Neuronal stem cell (in vitro differentiated cells): ENCODE data around the gene SH3BP4.
A peak's percentile ranks its signal among the peaks of the same experiment; 100 is the strongest.

Source experiments
- DNase-seq: peaks from one replicate; pipeline ENCODE4 v3.0.0-alpha.2; 2013; ENCODE audit warnings: low spot score
- H2AFZ ChIP-seq: one replicate; pipeline ENCODE4 v1.6.1; 2013; ENCODE audit warnings: mild to moderate bottlenecking, low read length, inconsistent platforms
- H2AK5ac ChIP-seq: 2 replicates; pipeline ENCODE4 v1.6.1; 2013; ENCODE audit warnings: low read depth, mild to moderate bottlenecking, inconsistent platforms, low read length, moderate library complexity, mixed read lengths
- H2BK120ac ChIP-seq: 2 replicates; pipeline ENCODE4 v1.6.1; 2013; ENCODE audit warnings: low read depth, mild to moderate bottlenecking, inconsistent platforms, low read length, moderate library complexity, mixed read lengths
- H2BK12ac ChIP-seq: one replicate; pipeline ENCODE4 v1.6.1; 2013; ENCODE audit warnings: low read length, inconsistent platforms
- H2BK15ac ChIP-seq: 2 replicates; pipeline ENCODE4 v1.6.1; 2013; ENCODE audit warnings: mild to moderate bottlenecking, low read length, inconsistent platforms, mixed read lengths
- H2BK5ac ChIP-seq: one replicate; pipeline ENCODE4 v1.6.1; 2013; ENCODE audit warnings: inconsistent platforms, mild to moderate bottlenecking, low read length, moderate library complexity
- H3K14ac ChIP-seq: one replicate; pipeline ENCODE4 v1.6.1; 2013; ENCODE audit warnings: low read length, inconsistent platforms
- H3K18ac ChIP-seq: 2 replicates; pipeline ENCODE4 v1.6.1; 2013; ENCODE audit warnings: low read length, inconsistent platforms
- H3K23ac ChIP-seq: 2 replicates; pipeline ENCODE4 v1.6.1; 2013; ENCODE audit warnings: low read depth, mild to moderate bottlenecking, mixed read lengths, low read length, inconsistent platforms; ENCODE audit not compliant: poor library complexity
- H3K27ac ChIP-seq: replicated peaks from 3 replicates; pipeline ENCODE4 v1.5.1; 2013; ENCODE audit warnings: low read length, inconsistent platforms
- H3K27me3 ChIP-seq, 3 experiments: 2 replicates each; pipeline ENCODE4 v1.6.1; 2013; ENCODE audit warnings: low read length in 3 of 3, mild to moderate bottlenecking in 2 of 3, inconsistent platforms in 1 of 3, low read depth in 1 of 3, mixed read lengths in 1 of 3, moderate library complexity in 1 of 3; ENCODE audit not compliant: control insufficient read depth in 3 of 3, insufficient read depth in 3 of 3
- H3K36me3 ChIP-seq, 2 donors: replicated peaks in 1 of 2; 2 replicates each; pipeline ENCODE4 v1.6.1; 2013; ENCODE audit warnings: low read length in 2 of 2; ENCODE audit not compliant: control insufficient read depth in 2 of 2, insufficient read depth in 2 of 2
- H3K4ac ChIP-seq: 2 replicates; pipeline ENCODE4 v1.6.1; 2013; ENCODE audit warnings: inconsistent platforms, mild to moderate bottlenecking, low read length, moderate library complexity
- H3K4me1 ChIP-seq, 2 donors: 1 replicate in 1 of 2; 2 replicates in 1 of 2; pipeline ENCODE4 v1.6.1; 2013; ENCODE audit warnings: low read length in 2 of 2, low read depth in 1 of 2; ENCODE audit not compliant: control insufficient read depth in 2 of 2, insufficient read depth in 1 of 2
- H3K4me2 ChIP-seq: one replicate; pipeline ENCODE4 v1.6.1; 2013; ENCODE audit warnings: mild to moderate bottlenecking, low read length, inconsistent platforms; ENCODE audit not compliant: insufficient read depth, poor library complexity, severe bottlenecking
- H3K4me3 ChIP-seq, 2 donors: 2 replicates each; pipeline ENCODE4 v1.5.1; 2013; ENCODE audit warnings: low read length in 2 of 2, mild to moderate bottlenecking in 2 of 2, inconsistent platforms in 1 of 2, moderate library complexity in 1 of 2
- H3K79me1 ChIP-seq: one replicate; pipeline ENCODE4 v1.6.1; 2013; ENCODE audit warnings: low read depth, mild to moderate bottlenecking, inconsistent platforms, low read length, moderate library complexity
- H3K9ac ChIP-seq: one replicate; pipeline ENCODE4 v1.6.1; 2013; ENCODE audit warnings: mild to moderate bottlenecking, low read depth, low read length, inconsistent platforms; ENCODE audit not compliant: poor library complexity
- H3K9me3 ChIP-seq, 2 donors: replicated peaks in 1 of 2; 2 replicates each; pipeline versions ENCODE3 to v1.6.1; 2013; ENCODE audit warnings: low read length in 2 of 2, mild to moderate bottlenecking in 2 of 2, inconsistent platforms in 1 of 2, low read depth in 1 of 2, mixed read lengths in 1 of 2, moderate library complexity in 1 of 2; ENCODE audit not compliant: control insufficient read depth in 2 of 2, insufficient read depth in 1 of 2
- H4K8ac ChIP-seq: one replicate; pipeline ENCODE4 v1.6.1; 2013; ENCODE audit warnings: low read depth, mild to moderate bottlenecking, inconsistent platforms, low read length, moderate library complexity
- H4K91ac ChIP-seq: one replicate; pipeline ENCODE4 v1.6.1; 2013; ENCODE audit warnings: low read length, low read depth, mild to moderate bottlenecking, inconsistent platforms; ENCODE audit not compliant: poor library complexity
- WGBS, 2 donors: extraction: QIAGEN DNeasy Blood & Tissue Kit; methylation state at CpG; one replicate each; pipeline ENCODE4 v1.1.7; 2013; ENCODE audit warnings: missing lambda C conversion rate in 2 of 2, mixed read lengths in 1 of 2; ENCODE audit not compliant: insufficient read length in 2 of 2, insufficient replicate concordance in 1 of 2; ENCODE audit errors: extremely low coverage in 2 of 2; 5-methylcytosine and 5-hydroxymethylcytosine counted together

SH3BP4 gene

DNA sequence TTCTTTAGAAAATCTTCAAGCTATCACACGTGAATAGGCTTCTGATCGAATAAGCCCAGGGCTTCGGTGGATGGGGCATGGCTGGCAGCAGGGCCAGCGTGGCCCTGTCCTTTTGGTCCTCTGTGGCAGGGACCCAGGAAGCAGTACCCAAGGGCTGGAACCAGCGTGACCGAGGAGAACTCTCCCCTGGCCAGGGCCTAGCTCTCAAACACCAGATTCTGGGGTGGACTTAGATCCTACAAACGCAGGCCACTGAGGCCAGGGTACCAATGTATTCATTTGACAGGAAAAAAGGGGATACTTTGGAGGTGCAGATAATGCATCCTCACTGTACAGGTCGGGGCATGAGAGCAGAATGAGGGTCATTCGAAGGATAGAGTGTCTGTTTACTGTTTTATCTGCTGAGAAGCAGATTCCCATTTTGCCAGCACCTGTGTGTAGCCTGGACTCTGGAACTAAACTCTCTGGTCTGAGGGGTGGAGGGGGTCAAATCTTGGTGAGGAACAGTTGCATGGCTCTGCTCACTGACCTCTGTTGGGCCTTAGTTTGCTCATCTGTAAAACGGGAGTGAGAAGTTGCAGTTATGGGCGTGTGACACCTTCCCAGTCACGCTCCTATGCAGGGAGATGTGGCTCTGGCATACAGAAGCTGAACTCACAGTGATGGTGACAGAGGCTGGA is 51.4 kb downstream of the SH3BP4 start:
- Histone ChIP-seq H2BK120ac (no peak overlapping the region), H3K14ac (no peak overlapping the region), H3K4me2 (no peak overlapping the region), H2AFZ (no peak overlapping the region), H4K8ac (no peak overlapping the region), H2BK15ac (no peak overlapping the region), H3K79me1 (peaks cover 24% of the 10 kb centered on the region), H3K9ac (no peak overlapping the region), H3K4me1 (peaks cover 13 to 31% of the 10 kb centered on the region in 2 donors), H3K9me3 (peaks cover 0 to 16% of the 10 kb centered on the region in 2 donors), H3K4me3 (no peak overlapping the region), H3K4ac (no peak overlapping the region), H3K18ac (peak overlapping the region; percentile 1), H3K27me3 (no peaks in the 10 kb centered on the region), H3K27ac (no peak overlapping the region), H3K23ac (no peak overlapping the region), H3K36me3 (peaks cover 8 to 78% of the 10 kb centered on the region in 2 donors), H2BK12ac (no peak overlapping the region), H4K91ac (no peak overlapping the region), H2AK5ac (no peak overlapping the region), H2BK5ac (no peak overlapping the region)
- no peak for DNase-seq
- WGBS, 2 donors: no CpG with 5 or more reads among the region's 12 CpGs

GRCh38 chr2:235004329-235004903 is 52.6 kb downstream of the SH3BP4 start:
- H3K36me3 ChIP-seq: peaks cover 8 to 78% of the 10 kb centered on the region in 2 donors
- no peak overlapping the region for H4K8ac ChIP-seq
- no peak overlapping the region for H3K4ac ChIP-seq
- H3K9ac ChIP-seq: no peak overlapping the region
- H3K27ac ChIP-seq: no peak overlapping the region
- H3K9me3 ChIP-seq: peaks cover 0 to 20% of the 10 kb centered on the region in 2 donors
- no peaks in the 10 kb centered on the region for H3K27me3 ChIP-seq
- no peak overlapping the region for H3K23ac ChIP-seq
- no peak overlapping the region for H2BK120ac ChIP-seq
- H3K14ac ChIP-seq: no peak overlapping the region
- no peak overlapping the region for H3K4me3 ChIP-seq
- no peak overlapping the region for H2BK5ac ChIP-seq
- peaks cover 15 to 23% of the 10 kb centered on the region in 2 donors for H3K4me1 ChIP-seq
- no CpG with 5 or more reads among the region's 6 CpGs for WGBS, 2 donors
- no peak overlapping the region for H2AK5ac ChIP-seq
- no peak overlapping the region for H2AFZ ChIP-seq
- no peak overlapping the region for H2BK12ac ChIP-seq
- H2BK15ac ChIP-seq: no peak overlapping the region
- DNase-seq: no peak
- no peak overlapping the region for H3K4me2 ChIP-seq
- H4K91ac ChIP-seq: no peak overlapping the region
- no peak overlapping the region for H3K18ac ChIP-seq
- H3K79me1 ChIP-seq: peaks cover 24% of the 10 kb centered on the region

GRCh38 chr2:235005023-235005422 is 53.2 kb downstream of the SH3BP4 start:
- Histone ChIP-seq H3K9ac (no peak overlapping the region), H3K18ac (peak overlapping the region; percentile 23), H4K91ac (no peak overlapping the region), H2BK12ac (no peak overlapping the region), H3K23ac (no peak overlapping the region), H3K36me3 (peaks cover 4 to 77% of the 10 kb centered on the region in 2 donors), H4K8ac (no peak overlapping the region), H3K79me1 (peaks cover 23% of the 10 kb centered on the region), H3K14ac (no peak overlapping the region), H3K4me3 (peak overlapping the region in 1 of 2 donors; percentile 20), H2AFZ (no peak overlapping the region), H2BK120ac (no peak overlapping the region), H3K4ac (no peak overlapping the region), H2BK15ac (no peak overlapping the region), H2AK5ac (peak overlapping the region; percentile 1), H3K4me1 (peaks cover 15 to 20% of the 10 kb centered on the region in 2 donors), H3K9me3 (peaks cover 0 to 27% of the 10 kb centered on the region in 2 donors), H2BK5ac (no peak overlapping the region), H3K27me3 (no peaks in the 10 kb centered on the region), H3K27ac (peak overlapping the region; percentile 0), H3K4me2 (no peak overlapping the region)
- WGBS, 2 donors: no CpG with 5 or more reads among the region's 5 CpGs
- DNase-seq: no peak

GRCh38 chr2:235005603-235006259 is 53.9 kb downstream of the SH3BP4 start:
- H2BK5ac ChIP-seq: no peak overlapping the region
- no peak overlapping the region for H3K23ac ChIP-seq
- no peak overlapping the region for H2BK15ac ChIP-seq
- H3K27ac ChIP-seq: peak overlapping the region; percentile 52
- H3K4ac ChIP-seq: no peak overlapping the region
- peaks cover 15 to 18% of the 10 kb centered on the region in 2 donors for H3K4me1 ChIP-seq
- H3K4me2 ChIP-seq: no peak overlapping the region
- H3K9ac ChIP-seq: no peak overlapping the region
- no CpG with 5 or more reads among the region's 20 CpGs for WGBS, 2 donors
- peak overlapping the region; percentile 83 for H3K18ac ChIP-seq
- peak overlapping the region; percentile 1 for H2BK12ac ChIP-seq
- peak overlapping the region; percentile 4 for H4K8ac ChIP-seq
- peaks cover 2 to 73% of the 10 kb centered on the region in 2 donors for H3K36me3 ChIP-seq
- peak; percentile 65 for DNase-seq
- H3K4me3 ChIP-seq: no peak overlapping the region
- H3K27me3 ChIP-seq: no peaks in the 10 kb centered on the region
- H3K79me1 ChIP-seq: peaks cover 19% of the 10 kb centered on the region
- H4K91ac ChIP-seq: no peak overlapping the region
- H3K9me3 ChIP-seq: peaks cover 2 to 26% of the 10 kb centered on the region in 2 donors
- no peak overlapping the region for H2AFZ ChIP-seq
- H2BK120ac ChIP-seq: no peak overlapping the region
- peak overlapping the region; percentile 1 for H2AK5ac ChIP-seq
- H3K14ac ChIP-seq: peak overlapping the region; percentile 21
